COLO668 (cell line): Measurements from ENCODE around the gene NPRL2.
"Not testable (repeated sequence)": the region's sequence is repeated elsewhere in the genome, so short reads cannot be mapped to it uniquely, and the experiment has no call there.

Source experiments
- DNase-seq: peaks from one replicate; lab custom pipeline; 2025; ENCODE audit not compliant: unreplicated experiment; lab: John Stamatoyannopoulos, UW

The NPRL2 gene

DNA sequence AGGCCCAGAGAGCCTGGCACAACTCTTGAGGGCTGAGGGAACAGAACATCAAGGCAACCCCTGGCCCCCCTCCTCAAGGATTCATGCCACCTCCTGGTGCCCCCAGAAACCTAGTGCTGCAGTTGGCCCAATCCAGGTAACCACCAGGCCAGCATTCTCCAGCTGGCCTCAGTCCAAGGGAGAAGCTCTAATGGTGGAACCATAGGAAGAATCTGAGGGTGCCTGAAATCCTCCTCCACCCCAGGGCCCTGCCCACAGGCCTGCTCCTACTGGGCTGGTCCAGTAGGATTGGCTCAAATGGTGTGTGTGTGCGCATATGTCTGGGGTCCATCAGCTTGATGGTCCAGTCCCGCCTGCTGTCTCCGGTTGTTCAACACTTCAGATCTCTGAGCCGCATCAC is 35.8 kb downstream of the NPRL2 start:
- DNase-seq: no peak

DNA sequence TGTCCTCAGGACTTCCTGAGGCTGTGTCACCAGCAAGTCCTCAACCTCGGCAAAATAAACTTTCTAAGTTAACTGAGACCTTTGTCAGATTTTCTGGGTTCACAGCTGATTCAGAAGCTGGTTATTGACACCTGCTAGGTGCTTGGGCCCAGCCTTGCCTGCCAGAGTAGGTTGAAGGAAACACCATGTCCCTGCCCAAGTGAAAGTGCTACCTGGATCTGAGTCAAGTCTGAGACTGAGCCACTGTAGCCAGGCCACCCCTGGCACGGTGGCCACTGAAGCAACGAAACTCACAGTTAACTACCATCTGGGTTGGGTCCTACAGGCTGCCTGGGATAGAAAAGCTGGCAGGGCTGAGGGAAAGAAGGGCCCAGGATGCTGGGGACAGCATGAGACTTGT is 36.2 kb downstream of the NPRL2 start:
- DNase-seq: no peak

DNA sequence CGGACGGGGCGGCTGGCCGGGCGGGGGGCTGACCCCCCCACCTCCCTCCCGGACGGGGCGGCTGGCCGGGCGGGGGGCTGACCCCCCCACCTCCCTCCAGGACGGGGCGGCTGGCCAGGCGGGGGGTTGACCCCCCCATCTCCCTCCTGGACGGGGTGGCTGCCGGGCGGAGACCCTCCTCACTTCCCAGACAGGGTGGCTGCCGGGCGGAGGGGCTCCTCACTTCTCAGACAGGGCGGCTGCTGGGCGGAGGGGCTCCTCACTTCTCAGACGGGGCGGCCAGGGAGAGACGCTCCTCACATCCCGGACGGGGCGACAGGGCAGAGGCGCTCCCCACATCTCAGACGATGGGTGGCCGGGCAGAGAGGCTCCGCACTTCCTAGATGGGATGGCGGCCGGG is 38.5 kb downstream of the NPRL2 start:
- DNase-seq: not testable (repeated sequence)

DNA sequence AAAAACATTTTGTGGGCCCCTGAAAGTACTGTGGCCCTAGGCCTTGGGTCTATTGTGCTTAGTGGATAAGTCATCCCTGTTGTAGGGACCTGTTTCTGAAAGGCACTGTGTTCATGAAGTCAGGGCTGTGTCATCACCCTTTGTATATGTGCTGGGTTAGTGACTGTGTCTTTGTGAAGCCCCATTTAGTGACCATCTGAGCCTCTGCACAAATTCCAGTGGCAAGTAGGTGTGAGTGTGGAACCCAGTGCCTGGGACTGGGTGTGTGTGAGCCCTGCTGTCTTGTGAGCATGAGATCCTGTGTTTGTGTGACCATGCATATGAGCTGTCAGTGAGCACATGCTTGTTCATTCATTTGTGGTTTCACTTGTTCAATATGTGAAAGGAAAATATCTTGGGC is 46.0 kb downstream of the NPRL2 start:
- no peak for DNase-seq

DNA sequence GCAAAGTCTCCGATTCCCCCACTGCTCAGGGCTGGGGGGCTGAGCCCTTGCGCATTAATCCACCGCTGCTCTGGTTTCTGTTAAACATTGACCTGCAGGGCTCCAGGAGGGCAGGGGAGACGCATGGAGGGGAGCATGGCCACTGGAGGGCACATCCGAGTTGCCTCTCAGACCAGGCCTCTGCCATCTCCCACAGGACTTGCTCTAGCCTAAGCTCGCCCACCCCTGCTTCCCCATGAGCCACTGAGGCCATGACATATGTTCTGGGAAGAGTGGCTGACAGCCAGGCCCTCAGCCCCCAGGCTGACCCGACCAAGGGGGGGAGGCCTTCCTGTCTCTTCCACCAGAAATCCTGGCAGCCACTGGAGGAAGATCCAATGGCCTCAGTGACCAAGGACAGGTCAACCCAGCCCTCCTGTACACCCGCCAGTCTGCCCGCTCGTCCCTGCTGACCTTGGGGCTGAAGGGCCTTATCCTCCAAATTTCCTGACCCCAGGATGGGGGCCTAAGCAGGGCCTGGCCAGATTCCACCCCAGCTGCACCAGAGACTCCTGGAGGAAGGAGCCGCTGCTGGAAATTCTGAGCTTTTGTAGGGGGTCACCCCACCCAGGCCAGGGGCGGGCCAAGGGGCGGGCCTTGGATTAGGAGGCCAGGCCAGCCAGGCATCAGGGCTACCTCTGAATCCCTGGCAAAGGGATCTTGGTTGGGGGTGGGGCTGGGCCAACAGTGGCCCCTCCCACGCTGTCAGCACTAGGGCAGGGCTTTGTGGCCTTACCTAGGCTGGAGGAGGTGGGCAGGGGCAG is 47.4 kb downstream of the NPRL2 start, which contains the start of gene HYAL1:
Gene HYAL1 (minus strand): TSS at position 562 of the 803 bp plus-strand sequence. CDS start 618 bp downstream, outside the sequence.
- DNase-seq: no peak

DNA sequence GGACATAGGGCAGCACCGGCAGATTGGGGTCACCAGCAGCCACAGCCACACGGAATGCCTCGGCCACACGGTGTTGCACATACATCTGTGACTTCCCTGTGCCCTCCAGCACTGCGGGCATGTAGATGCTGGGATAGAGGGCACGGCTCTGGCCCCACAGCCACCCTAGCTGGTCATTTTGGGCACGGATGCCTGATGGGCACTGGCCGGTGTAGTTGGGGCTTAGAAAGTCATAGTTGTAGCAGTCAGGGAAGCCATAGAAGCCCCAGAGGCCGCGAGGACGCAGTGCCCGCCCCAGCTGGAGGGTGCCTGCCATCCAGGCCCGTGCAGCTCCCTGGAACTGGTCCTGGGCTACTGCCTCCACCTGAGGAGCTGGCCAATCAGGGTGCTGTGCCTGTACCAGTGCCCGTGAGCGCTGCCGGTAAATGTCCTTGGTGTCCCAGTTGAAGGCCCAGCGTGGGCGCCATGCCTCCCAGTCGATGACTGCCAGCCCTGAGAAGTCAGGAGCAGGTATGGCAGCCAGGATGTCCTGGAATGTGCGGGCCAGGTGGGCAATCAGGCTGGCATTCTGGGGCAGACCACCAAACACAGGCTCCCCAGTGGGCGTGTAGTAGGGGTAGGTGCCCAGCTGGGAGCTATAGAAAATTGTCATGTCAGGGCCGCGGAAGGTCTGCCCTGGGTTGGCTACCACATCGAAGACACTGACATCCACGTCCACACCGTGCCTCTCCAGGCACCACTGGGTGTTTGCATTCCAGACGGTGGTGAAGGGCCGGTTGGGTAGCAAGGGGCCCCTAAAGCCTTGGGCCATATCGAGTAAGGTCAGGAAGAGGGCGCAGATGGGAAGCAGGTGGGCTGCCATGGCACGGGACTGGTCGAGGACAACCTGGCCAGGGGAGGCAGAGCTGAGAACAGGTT is 48.2 kb downstream of the NPRL2 start:
- DNase-seq: no peak

DNA sequence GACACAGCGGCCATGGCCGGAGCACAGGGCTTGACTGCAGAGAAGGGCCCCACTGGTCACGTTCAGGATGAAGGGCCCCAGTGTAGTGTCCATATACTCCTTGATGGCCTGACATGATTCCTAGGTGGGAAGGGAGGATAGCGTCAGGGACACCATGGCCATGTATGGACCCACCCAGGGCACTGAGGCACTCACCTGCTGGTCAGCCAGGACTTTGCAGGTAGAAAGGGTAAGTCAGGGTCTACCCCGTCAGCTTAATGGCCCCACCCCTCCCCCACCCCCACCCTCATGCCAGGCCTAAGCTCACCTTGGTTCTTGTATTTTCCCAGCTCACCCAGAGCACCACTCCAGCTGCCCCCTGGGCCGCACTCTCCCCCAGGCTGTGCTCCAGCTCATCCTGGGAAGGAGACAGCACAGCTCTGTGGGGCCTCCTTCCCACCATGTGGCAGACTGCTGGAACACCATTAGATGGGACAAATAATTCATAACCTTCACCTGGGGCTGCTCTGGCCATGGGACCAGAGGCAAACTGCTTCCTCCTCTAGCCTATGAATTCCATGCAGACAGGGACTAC is 49.8 kb downstream of the NPRL2 start:
- DNase-seq: no peak

DNA sequence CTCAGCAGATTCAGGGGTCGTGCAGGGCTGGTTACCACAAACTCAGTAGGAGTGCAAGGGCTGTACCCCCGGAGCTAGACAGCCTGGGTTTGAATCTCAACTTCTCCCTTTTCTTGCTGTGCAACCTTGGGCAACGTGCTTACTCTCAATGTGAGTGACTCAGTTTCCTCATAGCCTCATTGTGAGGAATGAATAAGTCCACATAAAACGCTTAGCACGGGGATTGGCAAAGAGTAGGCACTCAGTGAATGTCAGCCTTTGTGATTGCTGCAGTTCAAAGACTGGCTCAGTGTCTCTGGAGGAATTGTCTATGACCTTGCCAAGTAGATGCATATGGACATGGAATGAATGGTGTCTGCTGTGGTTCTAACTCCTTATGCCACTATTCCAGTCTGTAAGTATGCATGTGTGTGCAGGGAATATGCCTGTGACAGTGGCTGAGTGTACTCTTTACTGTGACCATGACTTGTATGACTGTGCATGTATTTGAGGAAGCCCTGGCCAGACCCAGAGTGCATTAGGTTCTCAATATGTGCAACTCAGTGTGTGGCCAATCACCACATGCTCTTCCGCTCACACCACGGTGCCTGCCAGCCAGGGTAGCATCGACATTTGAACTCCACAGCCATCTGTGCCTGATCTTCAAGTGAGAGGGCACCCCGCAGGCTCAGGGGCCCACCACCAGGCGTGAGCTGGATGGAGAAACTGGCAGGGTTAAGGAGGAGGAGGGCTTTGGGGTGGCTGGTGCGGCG is 50.5 kb downstream of the NPRL2 start:
- DNase-seq: no peak

DNA sequence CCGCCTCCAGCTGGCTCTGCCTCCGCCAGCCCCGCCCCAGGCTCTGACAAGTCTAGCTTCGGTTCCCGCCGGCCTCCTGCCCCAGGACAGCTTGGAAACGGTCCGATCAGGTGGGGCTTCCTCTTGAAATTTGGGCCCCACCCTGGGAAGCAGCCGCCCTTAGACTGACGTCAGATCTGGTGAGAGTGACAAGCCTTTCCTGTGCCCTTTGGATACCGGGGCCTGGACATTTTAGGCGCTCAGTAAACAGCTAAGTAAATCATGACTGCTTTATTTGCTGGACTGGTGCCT is 51.0 kb downstream of the NPRL2 start:
- no peak for DNase-seq

DNA sequence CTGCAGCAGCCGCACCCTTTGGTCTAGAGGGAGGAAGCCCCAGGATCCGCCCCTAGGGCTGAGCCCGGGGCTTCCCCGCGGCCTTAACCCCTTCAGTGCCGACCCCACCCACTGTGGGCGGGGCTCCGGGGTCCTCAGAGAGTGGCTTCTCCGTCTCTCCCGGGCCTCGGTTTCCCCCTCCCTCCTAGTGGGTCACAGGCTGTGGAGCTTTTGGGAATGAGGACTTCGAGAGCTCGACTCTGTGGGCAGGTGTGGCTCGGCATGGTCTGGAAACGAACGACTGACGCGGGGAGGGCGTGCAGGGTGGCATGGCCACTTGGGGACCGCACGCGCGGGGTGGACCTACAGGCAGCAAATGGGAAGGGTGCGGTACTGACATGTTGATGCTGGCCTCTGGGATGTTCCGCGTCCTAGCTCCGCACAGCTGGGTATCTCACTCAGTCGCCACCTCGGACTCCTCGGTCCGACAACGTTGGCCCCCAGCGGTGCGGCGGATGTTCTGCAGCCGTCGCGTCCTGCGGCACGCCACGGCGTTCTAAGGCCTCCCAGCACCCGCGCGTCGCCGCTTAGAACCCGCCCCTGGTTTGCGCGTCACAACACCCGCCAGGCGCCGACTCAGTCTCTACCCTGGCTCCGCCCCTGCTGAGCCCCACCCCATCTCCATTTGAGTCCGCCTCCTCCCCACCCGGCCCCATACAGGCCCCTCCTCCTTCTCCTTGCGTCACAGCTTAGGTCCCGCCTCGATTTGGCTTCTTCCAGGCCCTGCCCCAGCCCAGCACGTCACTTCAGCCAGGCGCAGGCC is 51.5 kb downstream of the NPRL2 start, which contains the start of the genes HYAL3 and NAA80:
Gene HYAL3 (minus strand): TSS at position 570 of the 802 bp plus-strand sequence. CDS start 3,803 bp downstream, outside the sequence.
Gene NAA80 (minus strand): TSS at position 570 of the 802 bp plus-strand sequence. CDS start 1,942 bp downstream, outside the sequence.
- DNase-seq: peak; percentile 97

DNA sequence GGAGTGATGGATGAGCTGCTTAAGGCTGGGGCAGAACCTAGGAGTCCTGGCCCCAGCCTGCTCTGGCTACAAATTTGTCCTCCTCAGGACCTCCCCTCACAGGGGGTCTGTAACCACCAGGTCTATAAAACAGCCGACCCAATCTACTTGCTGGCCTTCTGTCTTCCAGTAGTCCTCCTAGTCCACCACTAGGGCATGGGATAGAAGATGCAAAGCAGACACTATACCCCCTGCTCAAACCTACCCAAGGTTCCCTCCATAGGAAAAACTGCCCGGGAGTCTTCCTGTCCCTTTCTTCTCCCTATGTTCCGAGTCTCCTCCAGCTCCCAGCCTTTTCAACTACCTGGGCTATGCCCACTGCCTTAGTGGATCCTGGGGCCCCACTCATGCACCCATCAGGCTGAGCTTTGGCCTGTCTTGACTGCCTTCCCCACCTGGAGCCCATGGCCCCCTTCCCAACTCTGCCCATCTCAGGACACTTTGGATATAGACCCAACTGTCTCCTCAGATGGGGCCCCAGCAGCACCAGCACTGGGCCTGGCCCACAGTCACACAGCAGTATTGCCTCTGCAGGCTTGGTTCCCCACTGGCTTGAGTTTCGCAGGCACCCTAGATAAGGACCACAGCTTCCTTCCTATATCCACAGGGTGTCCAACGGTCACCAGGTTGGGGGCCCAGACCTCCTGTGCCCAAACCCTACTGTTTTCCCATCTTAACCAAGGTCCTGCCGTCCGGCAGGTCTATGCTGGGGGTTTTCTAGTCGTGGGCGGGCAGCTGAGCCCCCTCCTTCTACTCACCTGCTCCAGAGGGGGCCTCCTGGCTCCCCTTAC is 52.5 kb downstream of the NPRL2 start:
- DNase-seq: no peak

DNA sequence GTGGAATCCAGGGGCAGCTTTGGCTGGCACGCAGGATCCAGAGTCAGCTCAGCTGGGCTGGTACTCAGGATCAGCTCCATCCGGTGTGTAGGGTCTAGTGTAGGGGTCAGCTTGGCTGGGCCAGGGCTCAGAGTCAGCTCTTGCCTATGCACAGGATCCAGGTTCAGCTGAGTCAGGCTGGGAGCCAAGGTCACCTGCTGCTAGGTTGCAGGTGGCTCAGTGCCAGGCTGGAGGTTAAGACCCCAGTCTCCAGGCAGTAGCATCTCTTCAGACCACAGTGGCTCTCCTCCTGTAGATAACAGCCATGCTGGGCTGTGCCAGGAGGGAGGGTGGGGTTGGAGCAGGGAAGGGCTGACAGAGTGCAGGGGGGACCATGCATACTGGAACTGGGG is 53.2 kb downstream of the NPRL2 start:
- no peak for DNase-seq
